Testis (tissue), 3 donors: ENCODE data around the gene NXNL1. TPM values are rescaled to one million over a fixed set of nuclear protein-coding genes. Genes with fewer than 3 reads are reported as not detected.

Source experiments
- DNase-seq: peaks from one replicate; pipeline ENCODE4 v3.0.0-alpha.2; 2019
- H3K27ac ChIP-seq, 2 donors: fragments of 200-600 bp; sonication (generic); one replicate each; pipeline ENCODE4 v1.5.1; 2019
- H3K27me3 ChIP-seq: fragments of 200-600 bp; sonication (generic); one replicate; pipeline ENCODE4 v1.5.1; 2019
- H3K36me3 ChIP-seq: fragments of 200-600 bp; sonication (generic); one replicate; pipeline ENCODE4 v1.5.1; 2017; ENCODE audit warnings: low read depth; ENCODE audit errors: missing control alignments
- H3K4me1 ChIP-seq: fragments of 200-600 bp; sonication (generic); one replicate; pipeline ENCODE4 v1.5.1; 2019
- H3K4me3 ChIP-seq, 2 donors: fragments of 200-600 bp; sonication (generic); one replicate each; pipeline ENCODE4 v1.5.1; 2017 to 2019
- H3K9me3 ChIP-seq: fragments of 200-600 bp; sonication (generic); one replicate; pipeline ENCODE4 v1.5.1; 2017
- POLR2A ChIP-seq: fragments of 450-650 bp; IDR thresholded peaks from one replicate; pipeline ENCODE4 v1.6.1; 2017; ENCODE audit warnings: antibody characterized with exemption, mild to moderate bottlenecking, moderate library complexity
- WGBS, 2 donors: methylation state at CpG; one replicate each; pipeline ENCODE4 v1.1.5; 2018; 5-methylcytosine and 5-hydroxymethylcytosine counted together
- intact Hi-C: fragments of 100-400 bp; cut with DNase I; formaldehyde crosslinking; loops from one replicate; pipeline ENCODE4 v1.15.1; 2023; ENCODE audit warnings: low total_unique reads
- polyA plus RNA-seq: library from polyadenylated mRNA; stranded (reverse); fragments of 350-450 nt; fragmentation: Illumina TruSeq; extraction: RNeasy Lipid Tissue Mini Kit (QIAGEN cat#74804); gene quantifications from one replicate; pipeline ENCODE4 v1.2.3, GENCODE V29; 2014; ENCODE audit warnings: low read depth, low replicate concordance; ENCODE audit not compliant: insufficient read depth
- total RNA-seq, 2 donors: library from RNA; depleted of rRNA; stranded (reverse); fragments of >200 nt; gene quantifications; one replicate each; pipeline ENCODE4 v1.2.3, GENCODE V29; 2016
- TF ChIP-seq, protein P1 (sequence below), 3 experiments: fragments of 450-650 bp in 2 of 3; fragments of 200-600 bp in 1 of 3; sonication (generic) in 1 of 3; IDR thresholded peaks; one replicate each; pipeline ENCODE4 v1.5.1; 2016 to 2019; ENCODE audit warnings: antibody characterized with exemption in 3 of 3, mild to moderate bottlenecking in 2 of 3, moderate library complexity in 1 of 3

Gene NXNL1
- total and polyA plus RNA-seq, 3 donors from 2014 or later, result 0.87 TPM; not detected in 2

DNA sequence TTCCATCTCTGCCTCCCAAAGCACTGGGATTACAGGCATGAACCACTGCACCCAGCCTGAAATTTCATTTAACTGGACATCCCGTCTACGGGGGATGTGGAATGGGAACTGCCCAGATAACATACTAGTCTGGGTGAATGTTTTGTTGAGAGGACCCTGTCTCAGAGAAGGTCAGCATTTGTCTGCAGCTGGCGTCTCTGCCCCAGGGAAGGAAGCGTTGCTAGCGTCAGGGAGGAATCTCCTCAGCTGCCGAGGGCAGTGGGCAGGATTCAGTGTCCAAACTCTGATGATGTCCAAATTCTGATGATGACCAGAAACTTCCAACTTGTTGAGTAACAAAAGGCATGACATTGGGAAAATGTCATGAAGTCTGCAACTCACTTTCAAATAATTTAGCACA, 3.1 kb downstream of the NXNL1 start:
- intact Hi-C loops, result no loop called here
- Histone ChIP-seq H3K4me1 (no peaks in the 10 kb centered on the region), H3K36me3 (no peaks in the 10 kb centered on the region), H3K9me3 (no peaks in the 10 kb centered on the region), H3K4me3 (no peak overlapping the region), H3K27me3 (no peaks in the 10 kb centered on the region), H3K27ac (no peak overlapping the region)
- WGBS, 2 donors, result 48 to 52% methylated on average over 6 of the region's 6 CpGs
- TF ChIP-seq, protein P1, sequence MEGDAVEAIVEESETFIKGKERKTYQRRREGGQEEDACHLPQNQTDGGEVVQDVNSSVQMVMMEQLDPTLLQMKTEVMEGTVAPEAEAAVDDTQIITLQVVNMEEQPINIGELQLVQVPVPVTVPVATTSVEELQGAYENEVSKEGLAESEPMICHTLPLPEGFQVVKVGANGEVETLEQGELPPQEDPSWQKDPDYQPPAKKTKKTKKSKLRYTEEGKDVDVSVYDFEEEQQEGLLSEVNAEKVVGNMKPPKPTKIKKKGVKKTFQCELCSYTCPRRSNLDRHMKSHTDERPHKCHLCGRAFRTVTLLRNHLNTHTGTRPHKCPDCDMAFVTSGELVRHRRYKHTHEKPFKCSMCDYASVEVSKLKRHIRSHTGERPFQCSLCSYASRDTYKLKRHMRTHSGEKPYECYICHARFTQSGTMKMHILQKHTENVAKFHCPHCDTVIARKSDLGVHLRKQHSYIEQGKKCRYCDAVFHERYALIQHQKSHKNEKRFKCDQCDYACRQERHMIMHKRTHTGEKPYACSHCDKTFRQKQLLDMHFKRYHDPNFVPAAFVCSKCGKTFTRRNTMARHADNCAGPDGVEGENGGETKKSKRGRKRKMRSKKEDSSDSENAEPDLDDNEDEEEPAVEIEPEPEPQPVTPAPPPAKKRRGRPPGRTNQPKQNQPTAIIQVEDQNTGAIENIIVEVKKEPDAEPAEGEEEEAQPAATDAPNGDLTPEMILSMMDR (IDR thresholded peaks at IDR 0.05), result no peak
- no peak for TF ChIP-seq POLR2A
- DNase-seq, result no peak

DNA sequence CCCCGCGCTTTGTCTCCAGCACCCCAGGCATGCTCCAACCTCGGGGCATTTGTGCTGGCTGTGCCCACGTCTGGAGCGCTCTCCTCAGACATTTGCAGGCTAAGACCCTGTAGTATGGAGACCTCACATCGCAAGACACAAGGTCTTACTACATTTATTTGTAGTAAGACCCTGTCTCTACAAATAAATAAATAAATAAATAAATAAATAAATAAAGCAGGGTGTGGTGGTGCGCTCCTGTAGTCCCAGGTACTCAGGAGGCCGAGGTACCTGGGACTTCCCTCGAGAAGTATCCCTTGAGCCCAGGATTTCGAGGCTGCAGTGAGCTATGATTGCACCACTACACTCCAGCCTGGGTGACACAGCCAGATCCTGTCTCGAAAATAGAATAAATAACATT, 4.6 kb downstream of the NXNL1 start:
- H3K4me3 ChIP-seq, result peak overlapping the region in 1 of 2 donors; percentile 9
- no peaks in the 10 kb centered on the region for H3K9me3 ChIP-seq
- H3K4me1 ChIP-seq, result no peaks in the 10 kb centered on the region
- no peak for DNase-seq
- TF ChIP-seq, protein P1 (IDR thresholded peaks at IDR 0.05), result no peak
- no peak for TF ChIP-seq POLR2A
- WGBS, 2 donors, result 55 to 69% methylated on average over 11 of the region's 11 CpGs
- no peak overlapping the region for H3K27ac ChIP-seq
- intact Hi-C loops, result no loop called here
- no peaks in the 10 kb centered on the region for H3K27me3 ChIP-seq
- H3K36me3 ChIP-seq, result no peaks in the 10 kb centered on the region

DNA sequence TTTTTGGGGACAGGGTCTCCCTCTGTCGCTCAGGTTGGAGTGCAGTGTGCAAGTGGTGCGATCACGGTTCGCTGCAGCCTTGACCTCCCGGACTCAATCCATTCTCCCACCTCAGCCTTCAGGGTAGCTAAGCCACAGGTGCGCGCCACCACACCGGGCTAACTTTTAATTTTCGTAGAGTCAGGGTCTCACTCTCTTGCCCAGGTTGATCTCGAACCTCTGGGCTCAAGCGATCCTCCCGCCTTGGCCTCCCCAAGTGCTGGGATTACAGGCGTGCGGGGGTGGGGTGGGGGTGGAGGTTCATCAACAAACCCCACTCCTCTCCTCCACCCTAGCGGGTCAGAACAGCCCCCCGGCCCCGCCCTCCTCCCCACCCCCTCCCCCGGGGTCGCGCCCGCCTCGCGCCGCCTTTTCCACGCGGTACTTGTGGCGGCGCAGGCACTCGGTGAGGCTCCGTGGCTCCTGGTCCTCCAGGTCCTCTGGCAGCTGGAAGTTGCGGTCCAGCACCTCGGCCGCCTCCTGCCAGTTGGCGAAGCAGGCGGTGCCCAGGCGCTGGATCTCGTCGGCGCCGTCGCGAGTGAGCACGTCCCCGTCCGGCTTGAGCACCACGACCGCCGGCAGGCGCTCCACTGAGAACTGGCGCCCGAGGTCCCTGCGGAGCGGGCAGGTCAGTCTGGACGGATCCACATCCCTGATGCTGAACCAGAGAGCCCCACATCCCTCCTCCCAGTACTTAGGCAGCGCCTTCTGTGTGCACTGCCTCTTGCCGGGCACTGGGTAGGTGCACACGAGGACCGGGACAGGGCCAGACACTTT, 5.2 kb downstream of the NXNL1 start:
- peak overlapping the region in 1 of 2 donors; percentile 9 for H3K4me3 ChIP-seq
- DNase-seq, result no peak

DNA sequence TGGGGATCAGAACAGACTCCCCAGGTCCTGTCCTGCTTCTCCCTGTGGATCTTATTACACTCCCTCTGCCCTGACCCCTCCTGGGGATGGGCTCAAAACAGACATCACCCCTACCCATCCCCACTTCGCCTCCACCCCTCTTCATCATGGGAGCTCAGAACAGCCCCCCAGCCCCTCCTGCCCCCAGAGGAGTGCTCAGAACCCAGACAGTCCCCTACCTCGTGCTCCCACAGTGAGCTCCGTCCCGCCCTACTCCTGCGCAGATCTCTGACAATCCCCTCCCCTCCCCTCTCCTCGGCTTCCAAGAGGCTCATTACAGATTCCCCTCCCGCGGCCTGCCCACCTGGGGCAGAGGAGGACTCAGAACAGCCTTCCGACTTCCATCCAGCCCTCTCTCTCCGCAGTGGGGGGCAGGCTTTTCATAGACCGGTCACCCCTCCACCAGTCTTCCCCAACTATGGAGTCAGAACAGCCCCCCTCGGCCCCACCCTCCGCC, 6.1 kb downstream of the NXNL1 start:
- DNase-seq, result no peak
- H3K27ac ChIP-seq, result no peak overlapping the region
- H3K27me3 ChIP-seq, result no peaks in the 10 kb centered on the region
- H3K9me3 ChIP-seq, result no peaks in the 10 kb centered on the region
- H3K4me3 ChIP-seq, result no peak overlapping the region
- H3K36me3 ChIP-seq, result no peaks in the 10 kb centered on the region
- intact Hi-C loops, result no loop called here
- no peak for TF ChIP-seq POLR2A
- TF ChIP-seq, protein P1 (IDR thresholded peaks at IDR 0.05), result no peak
- WGBS, 2 donors, result 9 to 15% methylated on average over 12 to 13 of the region's 13 CpGs
- no peaks in the 10 kb centered on the region for H3K4me1 ChIP-seq

More for the DNA sequence above, 5.2 kb downstream of the NXNL1 start:
- Histone ChIP-seq H3K4me1 (no peaks in the 10 kb centered on the region), H3K36me3 (no peaks in the 10 kb centered on the region), H3K9me3 (no peaks in the 10 kb centered on the region), H3K27ac (no peak overlapping the region), H3K27me3 (no peaks in the 10 kb centered on the region)
- no peak for TF ChIP-seq POLR2A
- TF ChIP-seq, protein P1 (IDR thresholded peaks at IDR 0.05), result no peak
- WGBS, 2 donors, result 15 to 23% methylated on average over 35 to 39 of the region's 58 CpGs
- intact Hi-C loops, result no loop called here
